ENCODE data around the gene CDK8. TPM values are rescaled to one million over a fixed set of nuclear protein-coding genes. Genes with fewer than 3 reads are reported as not detected.

The CDK8 gene
- total and polyA plus RNA-seq, 8 donors = 9.4 to 48.4 (median 13.1) TPM

DNA sequence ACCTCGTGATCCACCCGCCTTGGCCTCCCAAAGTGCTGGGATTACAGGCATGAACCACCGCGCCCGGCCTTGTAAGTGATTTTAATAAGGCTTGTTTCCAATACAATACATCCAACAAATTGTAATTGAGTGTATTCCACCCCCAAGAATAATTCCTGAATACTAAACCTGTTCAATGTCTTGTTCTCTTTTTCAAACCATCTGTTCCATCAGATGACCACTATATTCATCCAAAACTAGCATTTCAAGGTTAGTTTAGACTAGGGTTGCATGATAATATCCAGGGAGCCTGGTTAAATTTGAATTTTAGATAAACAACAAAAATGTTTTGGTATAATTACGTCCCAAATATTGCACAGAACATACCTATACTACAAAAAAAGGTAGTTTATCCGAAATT lies 168.1 kb downstream of the CDK8 start:
- Histone ChIP-seq H3K36me3 (no peaks in the 10 kb centered on the region), H3K9me3 (no peaks in the 10 kb centered on the region), H3K27me3 (no peaks in the 10 kb centered on the region), H3K4me3 (no peak overlapping the region), H3K4me1 (peaks cover 10 to 40% (median 22%) of the 10 kb centered on the region in 4 donors), H3K27ac (peak overlapping the region in 1 of 5 donors; percentile 88)
- 84 to 94% (median 88%) methylated on average over 7 of the region's 7 CpGs for WGBS, 5 donors
- DNase-seq = no peak
- intact Hi-C loops (cut with DNase I; ENCODE audit: low total_unique reads) = no loop called here
- TF ChIP-seq POLR2A (IDR thresholded peaks at IDR 0.05) (no peak), POLR2AphosphoS5 (IDR thresholded peaks at IDR 0.05) (no peak), EP300 (IDR thresholded peaks at IDR 0.05) (no peak)

DNA sequence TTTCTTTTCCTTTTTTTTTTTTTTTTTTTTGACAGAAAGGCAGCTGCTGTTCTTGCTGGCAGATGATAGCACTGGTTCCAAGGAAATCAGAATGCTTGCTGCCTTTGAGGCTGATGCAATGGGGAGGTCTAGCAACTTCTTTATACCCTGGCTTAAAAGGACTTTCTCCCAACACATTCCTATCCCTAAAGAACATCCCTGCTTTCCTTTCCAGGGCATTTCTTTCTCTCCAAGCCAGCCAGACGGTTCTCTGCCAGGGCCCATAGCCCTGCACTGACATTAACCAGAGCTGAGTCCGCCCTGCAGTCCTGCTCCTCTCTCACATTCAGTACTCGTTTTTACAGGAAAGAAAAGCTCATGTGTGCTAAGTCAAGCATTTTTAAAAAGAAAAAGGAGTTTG lies 169.7 kb downstream of the CDK8 start:
- Histone ChIP-seq H3K4me1 (peaks cover 10 to 40% (median 22%) of the 10 kb centered on the region in 4 donors), H3K27me3 (no peaks in the 10 kb centered on the region), H3K9me3 (no peaks in the 10 kb centered on the region), H3K27ac (peak overlapping the region in 4 of 5 donors; percentile 56 to 88 (median 81)), H3K4me3 (no peak overlapping the region), H3K36me3 (no peaks in the 10 kb centered on the region)
- peak in 1 of 2 donors; percentile 83 for DNase-seq
- WGBS, 5 donors = 47 to 64% (median 57%) methylated on average over 3 of the region's 3 CpGs
- TF ChIP-seq EP300 (IDR thresholded peaks at IDR 0.05) (no peak), POLR2A (IDR thresholded peaks at IDR 0.05) (no peak), POLR2AphosphoS5 (IDR thresholded peaks at IDR 0.05) (peak; percentile 64 to 73 (median 69))
- TF ChIP-seq, protein P1, sequence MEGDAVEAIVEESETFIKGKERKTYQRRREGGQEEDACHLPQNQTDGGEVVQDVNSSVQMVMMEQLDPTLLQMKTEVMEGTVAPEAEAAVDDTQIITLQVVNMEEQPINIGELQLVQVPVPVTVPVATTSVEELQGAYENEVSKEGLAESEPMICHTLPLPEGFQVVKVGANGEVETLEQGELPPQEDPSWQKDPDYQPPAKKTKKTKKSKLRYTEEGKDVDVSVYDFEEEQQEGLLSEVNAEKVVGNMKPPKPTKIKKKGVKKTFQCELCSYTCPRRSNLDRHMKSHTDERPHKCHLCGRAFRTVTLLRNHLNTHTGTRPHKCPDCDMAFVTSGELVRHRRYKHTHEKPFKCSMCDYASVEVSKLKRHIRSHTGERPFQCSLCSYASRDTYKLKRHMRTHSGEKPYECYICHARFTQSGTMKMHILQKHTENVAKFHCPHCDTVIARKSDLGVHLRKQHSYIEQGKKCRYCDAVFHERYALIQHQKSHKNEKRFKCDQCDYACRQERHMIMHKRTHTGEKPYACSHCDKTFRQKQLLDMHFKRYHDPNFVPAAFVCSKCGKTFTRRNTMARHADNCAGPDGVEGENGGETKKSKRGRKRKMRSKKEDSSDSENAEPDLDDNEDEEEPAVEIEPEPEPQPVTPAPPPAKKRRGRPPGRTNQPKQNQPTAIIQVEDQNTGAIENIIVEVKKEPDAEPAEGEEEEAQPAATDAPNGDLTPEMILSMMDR (IDR thresholded peaks at IDR 0.05) = no peak
- intact Hi-C loops (cut with DNase I; ENCODE audit: low total_unique reads) = no loop called here

DNA sequence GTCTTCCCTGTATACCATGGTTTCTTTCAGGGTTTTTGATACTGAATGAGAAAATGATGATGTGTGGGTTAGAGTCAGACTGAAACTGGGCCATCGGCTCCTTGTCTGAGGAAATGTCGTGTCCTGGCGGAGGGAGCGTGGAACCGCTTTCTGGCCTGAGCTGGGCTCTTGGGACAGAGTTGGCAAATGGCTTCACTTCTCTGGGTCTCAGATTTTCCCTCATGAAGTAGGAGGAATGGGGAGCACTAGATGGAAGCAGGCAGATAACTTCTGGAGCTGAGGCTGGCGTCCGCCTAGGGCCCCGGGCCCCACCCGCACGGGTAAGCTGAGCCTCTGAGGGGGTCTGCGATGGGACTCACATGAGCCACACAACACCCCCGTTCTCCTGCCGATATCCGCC lies 170.3 kb downstream of the CDK8 start:
- H3K4me1 ChIP-seq = peaks cover 10 to 40% (median 22%) of the 10 kb centered on the region in 4 donors
- H3K27me3 ChIP-seq = no peaks in the 10 kb centered on the region
- 72 to 94% (median 92%) methylated on average over 7 to 14 of the region's 14 CpGs for whole genome bisulfite sequencing, 5 donors
- peak overlapping the region in 4 of 5 donors; percentile 56 to 88 (median 81) for H3K27ac ChIP-seq
- no peak overlapping the region for H3K4me3 ChIP-seq
- intact Hi-C loops (cut with DNase I; ENCODE audit: low total_unique reads) = no loop called here
- H3K9me3 ChIP-seq = no peaks in the 10 kb centered on the region
- peak in 1 of 2 donors; percentile 24 for DNase-seq
- TF ChIP-seq, protein P1 (IDR thresholded peaks at IDR 0.05) = no peak
- TF ChIP-seq POLR2A (IDR thresholded peaks at IDR 0.05) = no peak
- TF ChIP-seq EP300 (IDR thresholded peaks at IDR 0.05) = no peak
- TF ChIP-seq POLR2AphosphoS5 (IDR thresholded peaks at IDR 0.05) = no peak
- no peaks in the 10 kb centered on the region for H3K36me3 ChIP-seq

DNA sequence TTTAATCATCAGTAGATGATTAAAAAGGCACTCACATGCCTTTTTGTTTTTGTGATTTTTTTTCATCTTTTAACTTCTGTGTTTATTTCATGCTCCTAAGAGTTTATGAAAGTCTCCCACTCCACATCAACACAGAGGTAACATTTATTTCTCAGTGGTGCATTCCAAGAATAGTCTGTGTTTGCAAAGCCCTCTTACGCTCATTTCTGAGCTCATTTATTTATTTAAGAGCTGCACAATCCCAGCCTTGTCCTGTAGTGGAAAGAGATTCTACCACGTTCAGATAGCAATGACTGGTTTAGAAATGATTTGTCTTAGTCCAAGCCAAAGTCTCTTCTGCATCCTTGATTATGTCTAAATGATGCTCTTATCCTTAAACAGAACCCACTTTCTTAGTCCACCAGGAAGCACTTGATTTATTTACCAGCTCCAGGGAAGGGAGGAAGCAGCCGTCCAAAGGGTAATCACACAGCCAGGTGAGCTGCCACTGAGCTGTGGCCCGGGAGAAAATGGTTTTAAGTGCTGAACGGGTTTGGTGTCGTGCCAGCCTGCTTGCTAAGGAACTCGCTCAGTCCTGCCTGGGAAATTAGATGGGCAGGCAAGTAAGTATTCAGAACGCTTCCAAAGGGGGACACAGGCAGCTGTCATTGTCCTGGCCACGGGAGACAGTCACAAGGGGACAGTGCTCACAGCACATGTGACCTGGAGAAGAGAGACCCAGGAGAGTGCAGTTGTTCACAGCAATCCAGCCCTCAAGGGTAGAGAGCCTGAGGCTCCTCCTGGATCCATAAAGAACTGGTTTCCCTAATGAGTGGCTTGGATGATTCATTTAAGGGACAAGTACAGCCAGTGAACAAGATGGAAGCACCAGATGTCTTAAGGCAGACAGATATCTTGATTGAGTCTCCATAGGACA lies 171.8 kb downstream of the CDK8 start:
- 18 to 34% (median 24%) methylated on average over 9 of the region's 9 CpGs for WGBS, 5 donors
- H3K4me1 ChIP-seq = peaks cover 10 to 32% (median 22%) of the 10 kb centered on the region in 4 donors
- TF ChIP-seq POLR2AphosphoS5 (IDR thresholded peaks at IDR 0.05) = peak in 2 of 3 donors; percentile 11 to 54
- TF ChIP-seq EP300 (IDR thresholded peaks at IDR 0.05) = no peak
- intact Hi-C loops (cut with DNase I; ENCODE audit: low total_unique reads) = no loop called here
- DNase-seq = peak; percentile 48 to 76
- H3K27me3 ChIP-seq = no peaks in the 10 kb centered on the region
- no peaks in the 10 kb centered on the region for H3K9me3 ChIP-seq
- H3K4me3 ChIP-seq = peak overlapping the region in 1 of 4 donors; percentile 9
- no peaks in the 10 kb centered on the region for H3K36me3 ChIP-seq
- peak overlapping the region in 4 of 5 donors; percentile 38 to 88 (median 76) for H3K27ac ChIP-seq

DNA sequence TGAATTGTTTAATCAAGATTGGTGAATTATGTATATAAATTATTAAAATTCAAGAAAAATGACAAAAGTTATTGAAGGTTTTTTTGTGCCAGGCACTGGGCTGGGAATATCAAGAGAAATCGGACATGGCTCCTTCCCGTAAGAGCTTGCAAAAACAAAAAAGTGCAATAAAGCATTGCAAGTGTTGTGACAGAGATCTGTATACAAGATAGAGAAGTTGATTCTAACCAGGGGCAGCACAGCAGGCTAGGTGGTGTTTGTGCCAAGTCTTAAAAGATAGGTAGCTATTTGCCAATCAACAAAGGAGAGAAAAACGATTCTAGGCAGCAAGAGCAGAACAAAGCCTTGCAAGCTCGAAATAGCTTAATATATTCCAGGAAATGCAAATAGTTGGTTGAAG lies 179.8 kb downstream of the CDK8 start:
- WGBS, 5 donors = 60 to 76% (median 71%) methylated on average over 4 of the region's 4 CpGs
- DNase-seq = no peak
- peaks cover 0 to 41% (median 30%) of the 10 kb centered on the region in 4 donors for H3K9me3 ChIP-seq
- no peaks in the 10 kb centered on the region for H3K36me3 ChIP-seq
- H3K4me1 ChIP-seq = no peaks in the 10 kb centered on the region
- H3K27me3 ChIP-seq = no peaks in the 10 kb centered on the region
- TF ChIP-seq EP300 (IDR thresholded peaks at IDR 0.05) (no peak), POLR2AphosphoS5 (IDR thresholded peaks at IDR 0.05) (peak in 1 of 3 donors; percentile 55), POLR2A (IDR thresholded peaks at IDR 0.05) (no peak)
- TF ChIP-seq, protein P1 (IDR thresholded peaks at IDR 0.05) = no peak
- no peak overlapping the region for H3K27ac ChIP-seq
- intact Hi-C loops (cut with DNase I; ENCODE audit: low total_unique reads) = no loop called here
- H3K4me3 ChIP-seq = no peak overlapping the region
